AG09319 (cell line): ENCODE data around the gene HOXB3.

Experiments used
- DNase-seq: peaks from one replicate; pipeline ENCODE4 v3.0.0-alpha.2; 2010; ENCODE audit warnings: low read depth; ENCODE audit errors: extremely low read depth
- TF ChIP-seq, protein P1 (sequence below): IDR thresholded peaks from 2 replicates; pipeline ENCODE4 v1.5.1; 2011; ENCODE audit warnings: low read depth, mild to moderate bottlenecking, inconsistent platforms, low read length, moderate library complexity

Gene HOXB3

DNA sequence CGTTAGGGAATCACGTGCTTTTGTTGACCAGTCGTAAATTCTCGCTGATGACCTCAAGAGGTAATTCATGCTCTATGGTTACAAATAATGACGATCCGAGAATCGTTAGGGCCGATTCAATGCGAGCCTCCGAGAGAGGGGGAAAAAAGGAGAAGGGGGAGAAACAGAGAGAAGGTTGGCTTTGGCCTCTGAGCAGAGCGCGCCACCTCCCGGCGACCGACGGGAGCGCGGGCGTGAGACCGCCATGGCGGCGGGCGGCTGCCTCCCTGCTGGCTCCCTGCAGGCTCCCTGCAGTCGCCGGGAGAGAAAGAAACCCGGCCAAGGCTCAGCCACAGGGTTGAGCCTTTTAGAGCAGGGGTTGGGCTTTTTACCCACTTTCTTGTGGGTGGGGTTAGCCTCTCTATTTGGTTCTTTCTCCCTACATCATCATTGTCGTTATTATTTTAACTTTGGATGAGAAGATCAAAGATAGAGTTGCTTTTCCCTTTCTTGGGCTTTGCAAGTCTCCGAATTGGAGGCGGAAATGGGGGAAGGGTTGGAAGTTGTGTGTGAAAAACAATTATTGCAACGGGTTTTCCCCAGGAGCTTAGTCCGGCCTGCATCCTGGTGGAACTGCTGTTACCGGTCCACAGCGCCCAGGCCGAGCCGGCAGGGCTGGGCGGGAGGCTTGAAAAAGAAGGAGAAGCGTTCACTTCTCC, 3.9 kb upstream of the HOXB3 start:
- peak; percentile 12 for DNase-seq
- TF ChIP-seq, protein P1, sequence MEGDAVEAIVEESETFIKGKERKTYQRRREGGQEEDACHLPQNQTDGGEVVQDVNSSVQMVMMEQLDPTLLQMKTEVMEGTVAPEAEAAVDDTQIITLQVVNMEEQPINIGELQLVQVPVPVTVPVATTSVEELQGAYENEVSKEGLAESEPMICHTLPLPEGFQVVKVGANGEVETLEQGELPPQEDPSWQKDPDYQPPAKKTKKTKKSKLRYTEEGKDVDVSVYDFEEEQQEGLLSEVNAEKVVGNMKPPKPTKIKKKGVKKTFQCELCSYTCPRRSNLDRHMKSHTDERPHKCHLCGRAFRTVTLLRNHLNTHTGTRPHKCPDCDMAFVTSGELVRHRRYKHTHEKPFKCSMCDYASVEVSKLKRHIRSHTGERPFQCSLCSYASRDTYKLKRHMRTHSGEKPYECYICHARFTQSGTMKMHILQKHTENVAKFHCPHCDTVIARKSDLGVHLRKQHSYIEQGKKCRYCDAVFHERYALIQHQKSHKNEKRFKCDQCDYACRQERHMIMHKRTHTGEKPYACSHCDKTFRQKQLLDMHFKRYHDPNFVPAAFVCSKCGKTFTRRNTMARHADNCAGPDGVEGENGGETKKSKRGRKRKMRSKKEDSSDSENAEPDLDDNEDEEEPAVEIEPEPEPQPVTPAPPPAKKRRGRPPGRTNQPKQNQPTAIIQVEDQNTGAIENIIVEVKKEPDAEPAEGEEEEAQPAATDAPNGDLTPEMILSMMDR = peak; percentile 82

DNA sequence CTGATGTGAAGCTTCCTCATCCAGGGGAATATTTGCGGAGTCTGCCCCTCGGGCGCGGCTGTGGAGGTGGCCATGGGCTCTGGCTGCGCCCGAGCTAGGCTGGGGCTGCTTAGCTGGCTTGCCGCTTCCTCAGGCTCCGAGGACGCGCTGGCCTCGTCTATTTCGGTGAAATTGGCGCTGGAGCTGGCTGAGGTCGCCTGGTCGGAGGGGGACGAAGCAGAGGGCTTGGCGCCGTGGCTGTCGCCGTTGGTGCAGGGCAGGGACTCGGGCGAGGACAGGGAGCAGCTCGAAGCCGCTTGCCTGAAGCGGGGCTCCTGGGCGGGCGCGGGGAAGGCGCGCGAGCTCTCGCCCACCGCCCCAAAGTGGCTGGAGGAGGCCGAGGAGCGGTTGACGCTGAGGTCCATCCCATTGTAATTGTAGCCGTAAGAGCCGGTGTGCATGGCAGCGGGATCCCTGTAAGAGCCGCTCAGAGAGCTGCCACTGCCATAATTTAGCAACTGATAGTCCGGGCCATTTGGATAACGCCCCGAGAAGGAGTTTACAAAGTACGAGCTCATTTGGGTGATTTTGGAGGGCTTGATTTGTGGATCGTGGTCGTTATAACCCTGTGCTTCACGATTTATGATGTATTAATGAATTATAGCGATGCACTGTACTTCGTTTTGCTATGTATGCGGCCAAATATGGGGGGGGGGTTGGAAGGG, 3.2 kb upstream of the HOXB3 start, which contains the start of gene HOXB5:
TSS of gene HOXB5 (minus strand) at position 654 of the 704 bp plus-strand sequence. CDS start at position 557, 97 bp downstream.
- DNase-seq = no peak
- TF ChIP-seq, protein P1 = no peak

DNA sequence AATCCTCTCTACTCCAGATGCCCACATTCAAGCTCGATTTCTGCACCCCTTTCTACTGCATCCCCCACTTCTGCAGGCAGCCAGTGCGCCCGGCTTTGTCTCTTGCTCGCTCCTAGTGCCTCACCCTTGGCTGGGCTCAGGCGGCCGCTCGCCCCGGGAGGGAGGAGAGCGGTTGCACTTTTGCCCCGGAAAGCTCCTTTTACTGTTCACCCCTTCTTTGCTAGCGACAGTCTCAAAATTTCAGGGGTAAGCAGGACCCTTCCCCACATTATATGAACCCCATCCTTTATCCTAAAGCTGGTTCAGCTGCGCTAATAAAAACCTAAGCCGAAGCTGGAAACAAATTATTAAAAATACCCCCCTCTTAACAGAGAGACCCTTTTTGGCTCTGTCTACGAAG, 2.5 kb upstream of the HOXB3 start:
- no peak for DNase-seq
- TF ChIP-seq, protein P1 = no peak

DNA sequence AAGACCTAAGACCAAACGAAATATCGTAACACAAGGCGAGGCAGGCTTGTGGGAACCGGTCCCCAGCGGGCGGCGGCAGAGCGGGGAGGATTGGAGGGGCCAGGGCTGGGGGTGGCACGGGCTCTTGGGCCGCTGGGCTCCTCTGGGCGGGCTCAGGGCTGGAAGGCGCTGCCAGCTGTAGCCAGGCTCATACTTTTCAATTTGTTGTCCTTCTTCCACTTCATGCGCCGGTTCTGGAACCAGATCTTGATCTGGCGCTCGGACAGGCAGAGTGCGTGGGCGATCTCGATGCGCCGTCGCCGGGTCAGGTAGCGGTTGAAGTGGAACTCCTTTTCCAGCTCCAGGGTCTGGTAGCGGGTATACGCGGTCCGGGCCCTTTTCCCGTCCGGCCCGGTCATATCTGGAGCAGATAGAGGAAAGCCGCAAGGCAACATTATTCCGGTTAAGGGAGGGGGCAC, 2.0 kb upstream of the HOXB3 start:
- TF ChIP-seq, protein P1 = no peak
- no peak for DNase-seq

DNA sequence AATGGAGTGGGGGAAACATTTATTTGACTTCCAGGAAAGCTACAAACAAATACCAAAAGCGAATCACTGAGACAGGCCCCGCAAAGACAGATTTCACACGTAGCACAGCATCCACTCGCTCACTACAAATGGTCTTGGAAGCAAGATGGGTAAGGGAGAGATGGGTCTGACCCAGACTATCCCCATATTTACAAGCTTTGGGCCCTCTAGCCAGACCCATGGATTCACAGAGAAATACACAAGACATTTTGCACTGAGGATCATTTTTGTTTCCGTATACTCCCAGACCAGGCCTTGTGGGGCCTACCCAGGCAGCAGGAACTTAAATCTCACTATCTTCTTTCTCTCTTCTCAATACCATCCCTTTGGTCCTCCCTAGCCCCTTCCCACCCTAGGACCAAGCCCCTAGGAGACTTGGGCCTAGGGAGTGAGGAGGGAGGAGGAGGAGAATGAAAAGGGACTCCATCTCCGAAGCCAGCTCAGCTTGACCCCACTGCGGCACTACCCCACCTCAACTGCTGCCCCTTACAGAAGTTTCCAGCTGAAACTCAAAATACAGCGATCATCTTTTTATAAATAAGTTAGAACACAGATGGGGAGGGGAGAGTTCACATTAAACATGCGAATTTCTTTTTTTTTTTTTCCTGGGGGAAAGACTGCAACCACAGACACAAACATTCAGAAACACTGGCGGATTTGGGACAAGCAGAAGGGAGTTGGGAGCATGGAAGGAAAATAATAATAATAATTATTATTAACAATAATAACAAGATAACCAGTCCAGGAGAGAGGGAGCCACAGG, 1.4 kb upstream of the HOXB3 start:
- TF ChIP-seq, protein P1 = no peak
- no peak for DNase-seq

DNA sequence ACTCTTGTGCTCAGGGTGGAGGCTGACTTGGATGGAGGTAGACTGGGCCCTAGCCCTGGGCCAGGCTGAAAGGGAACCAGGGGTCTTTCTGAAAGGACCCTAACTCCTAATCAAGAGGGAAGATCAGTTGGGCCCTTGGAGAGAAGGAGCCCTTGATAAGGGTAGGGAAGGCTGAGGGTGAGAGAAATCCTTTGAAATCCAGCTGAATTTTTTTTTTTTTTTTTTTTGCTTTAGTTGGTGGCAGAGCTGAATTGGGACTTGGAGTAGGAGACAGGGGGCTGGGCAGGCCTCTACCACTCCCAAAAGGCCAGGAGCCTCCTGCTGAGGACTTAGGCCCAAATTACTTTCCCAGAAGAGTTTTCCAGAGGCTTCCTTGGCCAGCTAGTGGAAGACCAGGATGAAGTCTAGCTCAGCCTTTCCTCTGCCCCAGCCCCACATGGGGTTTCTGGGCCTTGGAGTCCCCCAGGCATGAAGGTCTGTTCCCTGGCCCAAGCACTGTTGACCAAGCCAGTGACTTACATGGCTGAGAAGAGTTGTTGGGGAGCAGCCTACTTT, 643 bp upstream of the HOXB3 start:
- no peak for DNase-seq
- TF ChIP-seq, protein P1 = no peak
